ENCODE measurements around the gene CPA2. TPM values are rescaled to one million over a fixed set of nuclear protein-coding genes. Genes with fewer than 3 reads are reported as not detected.
"Not testable (repeated sequence)": the region's sequence is repeated elsewhere in the genome, so short reads cannot be mapped to it uniquely, and the experiment has no call there.

CPA2 gene
- total RNA-seq, 1 donor = not detected

- Histone ChIP-seq H3K79me2 (ENCODE audit: insufficient read depth, low read length) (no peaks in the 10 kb centered on the region), H3K4me1 (ENCODE audit: insufficient read depth, low read length) (no peaks in the 10 kb centered on the region), H3K4me3 (ENCODE audit: insufficient read depth, low read length) (no peak overlapping the region), H2AFZ (ENCODE audit: low read length) (no peak overlapping the region), H3K9me3 (ENCODE audit: low read depth, low read length) (no peaks in the 10 kb centered on the region), H3K4me2 (ENCODE audit: insufficient read depth, low read length) (no peak overlapping the region), H3K36me3 (ENCODE audit: insufficient read depth, low read length) (peaks cover 10% of the 10 kb centered on the region), H4K20me1 (ENCODE audit: insufficient read depth, low read length) (no peaks in the 10 kb centered on the region), H3K27ac (ENCODE audit: low read depth, low read length) (no peak overlapping the region), H3K27me3 (ENCODE audit: insufficient read depth, low read length) (no peaks in the 10 kb centered on the region)
- no peak for DNase-seq (ENCODE audit: insufficient read length, low spot score, missing footprints)
- no peak for TF ChIP-seq CTCF (IDR thresholded peaks at IDR 0.05; ENCODE audit: extremely low read depth, low read depth, low read length)
Observed at GRCh38 chr7:130305433-130306042, 38.9 kb downstream of the CPA2 start.

GRCh38 chr7:130309986-130310385, 43.3 kb downstream of the CPA2 start:
- no peak for TF ChIP-seq CTCF (IDR thresholded peaks at IDR 0.05; ENCODE audit: extremely low read depth, low read depth, low read length)
- H3K79me2 ChIP-seq (ENCODE audit: insufficient read depth, low read length) = no peaks in the 10 kb centered on the region
- H3K9me3 ChIP-seq (ENCODE audit: low read depth, low read length) = no peaks in the 10 kb centered on the region
- no peak overlapping the region for H3K27ac ChIP-seq (ENCODE audit: low read depth, low read length)
- no peaks in the 10 kb centered on the region for H3K4me1 ChIP-seq (ENCODE audit: insufficient read depth, low read length)
- no peak overlapping the region for H3K4me2 ChIP-seq (ENCODE audit: insufficient read depth, low read length)
- H3K4me3 ChIP-seq (ENCODE audit: insufficient read depth, low read length) = no peak overlapping the region
- no peaks in the 10 kb centered on the region for H3K27me3 ChIP-seq (ENCODE audit: insufficient read depth, low read length)
- no peaks in the 10 kb centered on the region for H4K20me1 ChIP-seq (ENCODE audit: insufficient read depth, low read length)
- no peak for DNase-seq (ENCODE audit: insufficient read length, low spot score, missing footprints)
- H3K36me3 ChIP-seq (ENCODE audit: insufficient read depth, low read length) = peaks cover 3% of the 10 kb centered on the region
- H2AFZ ChIP-seq (ENCODE audit: low read length) = no peak overlapping the region

GRCh38 chr7:130314305-130314704, 47.6 kb downstream of the CPA2 start:
- H3K79me2 ChIP-seq (ENCODE audit: insufficient read depth, low read length) = no peaks in the 10 kb centered on the region
- H3K36me3 ChIP-seq (ENCODE audit: insufficient read depth, low read length) = peaks cover 3% of the 10 kb centered on the region
- H3K4me2 ChIP-seq (ENCODE audit: insufficient read depth, low read length) = no peak overlapping the region
- no peak for DNase-seq (ENCODE audit: insufficient read length, low spot score, missing footprints)
- no peak overlapping the region for H2AFZ ChIP-seq (ENCODE audit: low read length)
- no peaks in the 10 kb centered on the region for H3K9me3 ChIP-seq (ENCODE audit: low read depth, low read length)
- no peak for TF ChIP-seq CTCF (IDR thresholded peaks at IDR 0.05; ENCODE audit: extremely low read depth, low read depth, low read length)
- no peaks in the 10 kb centered on the region for H3K27me3 ChIP-seq (ENCODE audit: insufficient read depth, low read length)
- no peaks in the 10 kb centered on the region for H4K20me1 ChIP-seq (ENCODE audit: insufficient read depth, low read length)
- H3K27ac ChIP-seq (ENCODE audit: low read depth, low read length) = no peak overlapping the region
- no peaks in the 10 kb centered on the region for H3K4me1 ChIP-seq (ENCODE audit: insufficient read depth, low read length)
- no peak overlapping the region for H3K4me3 ChIP-seq (ENCODE audit: insufficient read depth, low read length)

- DNase-seq (ENCODE audit: insufficient read length, low spot score, missing footprints) = no peak
- no peaks in the 10 kb centered on the region for H3K9me3 ChIP-seq (ENCODE audit: low read depth, low read length)
- H2AFZ ChIP-seq (ENCODE audit: low read length) = no peak overlapping the region
- no peaks in the 10 kb centered on the region for H3K27me3 ChIP-seq (ENCODE audit: insufficient read depth, low read length)
- H4K20me1 ChIP-seq (ENCODE audit: insufficient read depth, low read length) = no peaks in the 10 kb centered on the region
- no peaks in the 10 kb centered on the region for H3K4me1 ChIP-seq (ENCODE audit: insufficient read depth, low read length)
- H3K27ac ChIP-seq (ENCODE audit: low read depth, low read length) = no peak overlapping the region
- no peak overlapping the region for H3K4me2 ChIP-seq (ENCODE audit: insufficient read depth, low read length)
- no peaks in the 10 kb centered on the region for H3K36me3 ChIP-seq (ENCODE audit: insufficient read depth, low read length)
- no peaks in the 10 kb centered on the region for H3K79me2 ChIP-seq (ENCODE audit: insufficient read depth, low read length)
- H3K4me3 ChIP-seq (ENCODE audit: insufficient read depth, low read length) = no peak overlapping the region
- TF ChIP-seq CTCF (IDR thresholded peaks at IDR 0.05; ENCODE audit: extremely low read depth, low read depth, low read length) = no peak
Observed at GRCh38 chr7:130319541-130319940, 52.9 kb downstream of the CPA2 start.

GRCh38 chr7:130321542-130322229, 55.0 kb downstream of the CPA2 start:
- not testable (repeated sequence) for H3K79me2 ChIP-seq (ENCODE audit: insufficient read depth, low read length); H3K4me2 ChIP-seq (ENCODE audit: insufficient read depth, low read length); H3K4me3 ChIP-seq (ENCODE audit: insufficient read depth, low read length); H2AFZ ChIP-seq (ENCODE audit: low read length); H3K27me3 ChIP-seq (ENCODE audit: insufficient read depth, low read length); H3K27ac ChIP-seq (ENCODE audit: low read depth, low read length); H3K9me3 ChIP-seq (ENCODE audit: low read depth, low read length); H3K36me3 ChIP-seq (ENCODE audit: insufficient read depth, low read length); H3K4me1 ChIP-seq (ENCODE audit: insufficient read depth, low read length); DNase-seq (ENCODE audit: insufficient read length, low spot score, missing footprints); H4K20me1 ChIP-seq (ENCODE audit: insufficient read depth, low read length)
